ENCODE measurements around the gene L1TD1. TPM values are rescaled to one million over a fixed set of nuclear protein-coding genes. Genes with fewer than 3 reads are reported as not detected.

The L1TD1 gene
- total RNA-seq, 1 donor from 2014 or later, result 6.2 TPM

DNA sequence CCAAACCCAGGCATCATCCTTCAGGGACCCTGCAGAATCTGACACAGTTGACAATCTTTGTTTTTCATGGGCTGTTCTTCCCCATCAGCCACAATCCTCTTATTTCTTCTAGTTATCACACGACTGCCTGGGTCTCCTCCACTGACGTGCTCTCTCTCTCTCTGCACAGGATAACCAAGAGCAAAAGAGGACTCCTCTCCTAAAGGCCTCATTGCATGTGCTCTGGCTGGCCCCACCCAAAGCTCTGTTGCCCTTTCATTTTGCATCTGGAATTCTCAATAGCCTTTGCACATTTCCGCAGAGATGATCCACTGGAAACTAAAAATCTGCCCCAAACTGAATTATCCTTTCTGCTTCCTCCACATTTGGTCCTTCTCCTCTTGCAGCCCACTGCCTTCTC is 66.0 kb downstream of the L1TD1 start:
- TF ChIP-seq, protein P1, sequence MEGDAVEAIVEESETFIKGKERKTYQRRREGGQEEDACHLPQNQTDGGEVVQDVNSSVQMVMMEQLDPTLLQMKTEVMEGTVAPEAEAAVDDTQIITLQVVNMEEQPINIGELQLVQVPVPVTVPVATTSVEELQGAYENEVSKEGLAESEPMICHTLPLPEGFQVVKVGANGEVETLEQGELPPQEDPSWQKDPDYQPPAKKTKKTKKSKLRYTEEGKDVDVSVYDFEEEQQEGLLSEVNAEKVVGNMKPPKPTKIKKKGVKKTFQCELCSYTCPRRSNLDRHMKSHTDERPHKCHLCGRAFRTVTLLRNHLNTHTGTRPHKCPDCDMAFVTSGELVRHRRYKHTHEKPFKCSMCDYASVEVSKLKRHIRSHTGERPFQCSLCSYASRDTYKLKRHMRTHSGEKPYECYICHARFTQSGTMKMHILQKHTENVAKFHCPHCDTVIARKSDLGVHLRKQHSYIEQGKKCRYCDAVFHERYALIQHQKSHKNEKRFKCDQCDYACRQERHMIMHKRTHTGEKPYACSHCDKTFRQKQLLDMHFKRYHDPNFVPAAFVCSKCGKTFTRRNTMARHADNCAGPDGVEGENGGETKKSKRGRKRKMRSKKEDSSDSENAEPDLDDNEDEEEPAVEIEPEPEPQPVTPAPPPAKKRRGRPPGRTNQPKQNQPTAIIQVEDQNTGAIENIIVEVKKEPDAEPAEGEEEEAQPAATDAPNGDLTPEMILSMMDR (conservative IDR thresholded peaks at IDR 0.05), result no peak
- peaks cover 13% of the 10 kb centered on the region for H3K36me3 Mint-ChIP-seq
- no peak for DNase-seq (ENCODE audit: extremely low spot score, unreplicated experiment)
- no peak overlapping the region for H3K27ac Mint-ChIP-seq
- H3K27me3 Mint-ChIP-seq, result peaks cover 34% of the 10 kb centered on the region
- H3K4me1 Mint-ChIP-seq (ENCODE audit: unreplicated experiment), result peaks cover 10% of the 10 kb centered on the region
- no peak overlapping the region for H3K4me3 Mint-ChIP-seq
- no peaks in the 10 kb centered on the region for H3K9me3 Mint-ChIP-seq

Other genes starting within 250 kb of the L1TD1 start
- gene KANK4, start 124.6 kb downstream of the L1TD1 start, total RNA-seq (ENCODE audit: low replicate concordance), result 5.9 and 11.3 TPM in 2 replicates
- 30.4 and 44.2 TPM in 2 replicates for gene USP1, start 242.2 kb downstream of the L1TD1 start, total RNA-seq (ENCODE audit: low replicate concordance)